Stimulated activated CD4-positive, alpha-beta T cell treated with anti-CD3 and anti-CD28 coated beads, Interleukin-15, amount 100 ng/mL, for 1 hour (primary cell): Measurements from ENCODE around the gene AP1M1.
"Not testable (repeated sequence)": the region's sequence is repeated elsewhere in the genome, so short reads cannot be mapped to it uniquely, and the experiment has no call there.

Source experiments
- DNase-seq, 2 donors: peaks; one replicate each; pipeline ENCODE4 v3.0.0-alpha.2; 2020; ENCODE audit warnings: low read depth in 1 of 2, low spot score in 1 of 2

The AP1M1 gene

GRCh38 chr19:16260812-16261161 is 63.1 kb downstream of the AP1M1 start:
- DNase-seq: no peak

- DNase-seq: no peak
Observed at GRCh38 chr19:16261584-16262368, 64.1 kb downstream of the AP1M1 start.

GRCh38 chr19:16262618-16263017 is 64.9 kb downstream of the AP1M1 start:
- DNase-seq: no peak

GRCh38 chr19:16263141-16263761 is 65.5 kb downstream of the AP1M1 start:
- DNase-seq: no peak

GRCh38 chr19:16265205-16265604 is 67.5 kb downstream of the AP1M1 start:
- DNase-seq: no peak

GRCh38 chr19:16265890-16266585 is 68.3 kb downstream of the AP1M1 start:
- DNase-seq: no peak

GRCh38 chr19:16266586-16266942 is 68.9 kb downstream of the AP1M1 start:
- peak; percentile 10 to 43 for DNase-seq

- peak in 1 of 2 donors; percentile 21 for DNase-seq
Observed at GRCh38 chr19:16268676-16269319, 71.1 kb downstream of the AP1M1 start.

GRCh38 chr19:16272945-16273344 is 75.2 kb downstream of the AP1M1 start:
- DNase-seq: no peak

- no peak for DNase-seq
Observed at GRCh38 chr19:16274447-16274846, 76.7 kb downstream of the AP1M1 start.

GRCh38 chr19:16280306-16280705 is 82.6 kb downstream of the AP1M1 start:
- DNase-seq: no peak

GRCh38 chr19:16281743-16282142 is 84.0 kb downstream of the AP1M1 start:
- no peak for DNase-seq

- peak in 1 of 2 donors; percentile 59 for DNase-seq
Observed at GRCh38 chr19:16283210-16284061, 85.7 kb downstream of the AP1M1 start.

GRCh38 chr19:16284505-16284904 is 86.8 kb downstream of the AP1M1 start:
- DNase-seq: no peak

- DNase-seq: not testable (repeated sequence)
Observed at GRCh38 chr19:16285079-16285478, 87.4 kb downstream of the AP1M1 start.

- no peak for DNase-seq
Observed at GRCh38 chr19:16285769-16286498, 88.2 kb downstream of the AP1M1 start.

GRCh38 chr19:16288544-16288943 is 90.8 kb downstream of the AP1M1 start:
- DNase-seq: no peak

GRCh38 chr19:16289594-16289993 is 91.9 kb downstream of the AP1M1 start:
- DNase-seq: no peak

GRCh38 chr19:16290692-16291091 is 93.0 kb downstream of the AP1M1 start:
- no peak for DNase-seq
